Astrocyte (in vitro differentiated cells and primary cell): ENCODE results near the gene TRPV2. TPM values are rescaled to one million over a fixed set of nuclear protein-coding genes. Genes with fewer than 3 reads are reported as not detected.

ENCODE experiments used
- DNase-seq: peaks from one replicate; pipeline ENCODE4 v3.0.0-alpha.2; 2010; ENCODE audit warnings: low read depth
- FAIRE-seq: peaks from 2 replicates; lab custom pipeline; 2011; peaks lifted over from hg19 to GRCh38; lab: Jason Lieb, UNC
- H2AFZ ChIP-seq: 2 replicates; pipeline ENCODE4 v1.6.0; 2012; ENCODE audit warnings: low read depth, low read length, inconsistent platforms
- H3K27ac ChIP-seq: 2 replicates; pipeline ENCODE4 v1.5.1; 2011; ENCODE audit warnings: low read depth, low read length, inconsistent platforms
- H3K27me3 ChIP-seq: 2 replicates; pipeline ENCODE4 v1.6.0; 2011; ENCODE audit warnings: low read length, inconsistent platforms; ENCODE audit not compliant: insufficient read depth
- H3K36me3 ChIP-seq: 2 replicates; pipeline ENCODE4 v1.5.1; 2011; ENCODE audit warnings: low read length, inconsistent platforms; ENCODE audit not compliant: insufficient read depth
- H3K4me1 ChIP-seq: 2 replicates; pipeline ENCODE4 v1.5.1; 2011; ENCODE audit warnings: low read length, inconsistent platforms; ENCODE audit not compliant: insufficient read depth
- H3K4me2 ChIP-seq: 2 replicates; pipeline ENCODE4 v1.6.0; 2012; ENCODE audit warnings: low read length, inconsistent platforms
- H3K4me3 ChIP-seq: 2 replicates; pipeline ENCODE4 v1.5.1; 2011; ENCODE audit warnings: low read depth, mild to moderate bottlenecking, low read length, inconsistent platforms; ENCODE audit not compliant: insufficient read depth
- H3K79me2 ChIP-seq: 2 replicates; pipeline ENCODE4 v1.6.0; 2012; ENCODE audit warnings: mild to moderate bottlenecking, low read length, inconsistent platforms; ENCODE audit not compliant: insufficient read depth
- H3K9ac ChIP-seq: 2 replicates; pipeline ENCODE4 v1.6.0; 2012; ENCODE audit warnings: mild to moderate bottlenecking, low read length, inconsistent platforms
- H3K9me3 ChIP-seq: 2 replicates; pipeline ENCODE4 v1.5.1; 2012; ENCODE audit warnings: low read depth, mild to moderate bottlenecking, low read length, inconsistent platforms; ENCODE audit not compliant: insufficient read depth
- H4K20me1 ChIP-seq: 2 replicates; pipeline ENCODE4 v1.6.0; 2012; ENCODE audit warnings: low read length, inconsistent platforms; ENCODE audit not compliant: insufficient read depth
- H3K27ac Mint-ChIP-seq: one replicate; pipeline ENCODE4 v1.8.0; 2021; ENCODE audit warnings: mild to moderate bottlenecking, mixed read lengths; ENCODE audit not compliant: unreplicated experiment
- H3K27me3 Mint-ChIP-seq: one replicate; pipeline ENCODE4 v1.8.0; 2021; ENCODE audit warnings: low read depth, mixed read lengths; ENCODE audit not compliant: unreplicated experiment
- H3K36me3 Mint-ChIP-seq: one replicate; pipeline ENCODE4 v1.8.0; 2021; ENCODE audit warnings: low read depth, mixed read lengths; ENCODE audit not compliant: unreplicated experiment
- H3K4me1 Mint-ChIP-seq: one replicate; pipeline ENCODE4 v1.8.0; 2021; ENCODE audit warnings: low read depth, mixed read lengths; ENCODE audit not compliant: unreplicated experiment
- H3K4me3 Mint-ChIP-seq: one replicate; pipeline ENCODE4 v1.8.0; 2021; ENCODE audit warnings: mild to moderate bottlenecking, moderate library complexity, mixed read lengths; ENCODE audit not compliant: unreplicated experiment
- H3K9me3 Mint-ChIP-seq: one replicate; pipeline ENCODE4 v1.8.0; 2021; ENCODE audit warnings: mild to moderate bottlenecking, mixed read lengths; ENCODE audit not compliant: unreplicated experiment
- CTCF ChIP-seq: IDR thresholded peaks from 2 replicates; pipeline ENCODE4 v1.5.1; 2011; ENCODE audit warnings: low read depth, mild to moderate bottlenecking, inconsistent platforms, low read length, moderate library complexity; ENCODE audit not compliant: insufficient read depth
- EZH2 ChIP-seq: IDR thresholded peaks from 2 replicates; pipeline ENCODE4 v1.6.1; 2012; ENCODE audit warnings: mild to moderate bottlenecking, low read length, inconsistent platforms; ENCODE audit not compliant: insufficient read depth
- total RNA-seq: library from RNA; stranded (reverse); gene quantifications from 2 replicates; pipeline ENCODE4 v1.2.1, GENCODE V29; 2021

TRPV2 gene
- total RNA-seq, 1 donor from 2014 or later: 0.86 TPM

- no peaks in the 10 kb centered on the region for H3K36me3 Mint-ChIP-seq
- no peak for FAIRE-seq
- Histone ChIP-seq H3K4me1 (peaks cover 8% of the 10 kb centered on the region), H3K9ac (peak overlapping the region; percentile 52), H3K9me3 (no peaks in the 10 kb centered on the region), H3K4me3 (no peak overlapping the region), H3K79me2 (no peaks in the 10 kb centered on the region), H3K36me3 (no peaks in the 10 kb centered on the region), H4K20me1 (no peaks in the 10 kb centered on the region), H3K27me3 (no peaks in the 10 kb centered on the region), H3K27ac (peak overlapping the region; percentile 55), H2AFZ (peak overlapping the region; percentile 87), H3K4me2 (peak overlapping the region; percentile 49)
- H3K27me3 Mint-ChIP-seq: peaks cover 8% of the 10 kb centered on the region
- H3K4me1 Mint-ChIP-seq: peaks cover 15% of the 10 kb centered on the region
- no peak for TF ChIP-seq EZH2
- no peak for TF ChIP-seq CTCF
- DNase-seq: no peak
- no peaks in the 10 kb centered on the region for H3K9me3 Mint-ChIP-seq
- no peak overlapping the region for H3K27ac Mint-ChIP-seq
- H3K4me3 Mint-ChIP-seq: no peak overlapping the region
These were observed 62.3 kb downstream of the TRPV2 start for GRCh38 chr17:16477666-16478065.

- Histone ChIP-seq H3K27me3 (no peaks in the 10 kb centered on the region), H3K9ac (no peak overlapping the region), H3K4me2 (no peak overlapping the region), H2AFZ (no peak overlapping the region), H3K27ac (no peak overlapping the region), H3K4me3 (no peak overlapping the region), H3K79me2 (no peaks in the 10 kb centered on the region), H4K20me1 (no peaks in the 10 kb centered on the region), H3K36me3 (no peaks in the 10 kb centered on the region), H3K9me3 (no peaks in the 10 kb centered on the region), H3K4me1 (peaks cover 8% of the 10 kb centered on the region)
- no peaks in the 10 kb centered on the region for H3K36me3 Mint-ChIP-seq
- DNase-seq (no peak), FAIRE-seq (no peak)
- peaks cover 15% of the 10 kb centered on the region for H3K4me1 Mint-ChIP-seq
- no peak overlapping the region for H3K27ac Mint-ChIP-seq
- H3K9me3 Mint-ChIP-seq: no peaks in the 10 kb centered on the region
- TF ChIP-seq CTCF (no peak), EZH2 (no peak)
- peaks cover 10% of the 10 kb centered on the region for H3K27me3 Mint-ChIP-seq
- H3K4me3 Mint-ChIP-seq: no peak overlapping the region
These were observed 63.3 kb downstream of the TRPV2 start for GRCh38 chr17:16478649-16479048.

GRCh38 chr17:16479264-16479663 lies 63.9 kb downstream of the TRPV2 start:
- Histone ChIP-seq H3K4me1 (peaks cover 10% of the 10 kb centered on the region), H3K9ac (no peak overlapping the region), H4K20me1 (no peaks in the 10 kb centered on the region), H3K79me2 (no peaks in the 10 kb centered on the region), H3K27me3 (no peaks in the 10 kb centered on the region), H3K4me3 (no peak overlapping the region), H3K36me3 (no peaks in the 10 kb centered on the region), H3K9me3 (no peaks in the 10 kb centered on the region), H3K27ac (no peak overlapping the region), H2AFZ (no peak overlapping the region), H3K4me2 (no peak overlapping the region)
- H3K27ac Mint-ChIP-seq: no peak overlapping the region
- H3K9me3 Mint-ChIP-seq: no peaks in the 10 kb centered on the region
- no peak overlapping the region for H3K4me3 Mint-ChIP-seq
- H3K36me3 Mint-ChIP-seq: no peaks in the 10 kb centered on the region
- peaks cover 14% of the 10 kb centered on the region for H3K4me1 Mint-ChIP-seq
- H3K27me3 Mint-ChIP-seq: peaks cover 10% of the 10 kb centered on the region
- no peak for DNase-seq
- TF ChIP-seq EZH2: no peak
- no peak for TF ChIP-seq CTCF
- no peak for FAIRE-seq
